Measurements from ENCODE around the gene ZBTB5. TPM values are rescaled to one million over a fixed set of nuclear protein-coding genes. Genes with fewer than 3 reads are reported as not detected.

ZBTB5 gene
- total RNA-seq, 1 experiment from 2014 or later, result 16.7 TPM

DNA sequence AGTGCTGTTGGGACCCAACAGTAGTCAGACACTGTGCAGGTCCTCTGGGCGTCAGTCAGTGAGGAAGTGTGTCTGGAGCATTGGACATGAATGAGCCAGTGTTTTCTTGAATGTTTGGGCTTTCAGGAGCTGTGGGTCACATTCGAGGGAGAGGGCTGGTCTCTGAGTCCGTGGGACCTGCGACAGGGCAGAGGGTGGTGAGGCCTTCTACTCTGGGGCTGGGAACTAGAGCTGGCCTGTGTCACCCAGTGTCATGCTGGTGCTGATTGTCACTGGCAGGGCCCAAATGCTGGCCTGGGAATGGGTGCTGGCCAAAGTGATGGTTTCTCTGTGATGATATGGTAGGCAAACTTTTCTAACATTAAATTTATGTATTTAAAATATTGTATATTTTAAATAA, 30.8 kb upstream of the ZBTB5 start:
- TF ChIP-seq ZNF416 (CRISPR knock-in tag; IDR thresholded peaks at IDR 0.05), result no peak
- no peak for TF ChIP-seq FOXK1 (CRISPR knock-in tag; IDR thresholded peaks at IDR 0.05)
- TF ChIP-seq HMGA2 (CRISPR knock-in tag; IDR thresholded peaks at IDR 0.05), result 0 out of 2 replicates have a peak, but pooled peaks have one; percentile 6
- TF ChIP-seq, protein P1, sequence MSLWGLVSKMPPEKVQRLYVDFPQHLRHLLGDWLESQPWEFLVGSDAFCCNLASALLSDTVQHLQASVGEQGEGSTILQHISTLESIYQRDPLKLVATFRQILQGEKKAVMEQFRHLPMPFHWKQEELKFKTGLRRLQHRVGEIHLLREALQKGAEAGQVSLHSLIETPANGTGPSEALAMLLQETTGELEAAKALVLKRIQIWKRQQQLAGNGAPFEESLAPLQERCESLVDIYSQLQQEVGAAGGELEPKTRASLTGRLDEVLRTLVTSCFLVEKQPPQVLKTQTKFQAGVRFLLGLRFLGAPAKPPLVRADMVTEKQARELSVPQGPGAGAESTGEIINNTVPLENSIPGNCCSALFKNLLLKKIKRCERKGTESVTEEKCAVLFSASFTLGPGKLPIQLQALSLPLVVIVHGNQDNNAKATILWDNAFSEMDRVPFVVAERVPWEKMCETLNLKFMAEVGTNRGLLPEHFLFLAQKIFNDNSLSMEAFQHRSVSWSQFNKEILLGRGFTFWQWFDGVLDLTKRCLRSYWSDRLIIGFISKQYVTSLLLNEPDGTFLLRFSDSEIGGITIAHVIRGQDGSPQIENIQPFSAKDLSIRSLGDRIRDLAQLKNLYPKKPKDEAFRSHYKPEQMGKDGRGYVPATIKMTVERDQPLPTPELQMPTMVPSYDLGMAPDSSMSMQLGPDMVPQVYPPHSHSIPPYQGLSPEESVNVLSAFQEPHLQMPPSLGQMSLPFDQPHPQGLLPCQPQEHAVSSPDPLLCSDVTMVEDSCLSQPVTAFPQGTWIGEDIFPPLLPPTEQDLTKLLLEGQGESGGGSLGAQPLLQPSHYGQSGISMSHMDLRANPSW (CRISPR knock-in tag; conservative IDR thresholded peaks at IDR 0.05; ENCODE audit: low read depth), result no peak
- TF ChIP-seq GTF2I (CRISPR knock-in tag; conservative IDR thresholded peaks at IDR 0.05), result no peak
- no peak for TF ChIP-seq EMX1 (CRISPR knock-in tag; IDR thresholded peaks at IDR 0.05)
- no peak overlapping the region for H3K4me3 Mint-ChIP-seq
- ChIA-PET CTCF (no interaction called here), POLR2A (no interaction called here)
- DNase-seq (ENCODE audit: low spot score) (no peak), ATAC-seq (no peak)
- no peaks in the 10 kb centered on the region for H3K27me3 Mint-ChIP-seq (ENCODE audit: low read depth)
- H3K36me3 Mint-ChIP-seq, result peaks cover 82% of the 10 kb centered on the region
- no peaks in the 10 kb centered on the region for H3K4me1 Mint-ChIP-seq
- H3K27ac Mint-ChIP-seq, result no peak overlapping the region
- H3K9me3 Mint-ChIP-seq, result no peaks in the 10 kb centered on the region

DNA sequence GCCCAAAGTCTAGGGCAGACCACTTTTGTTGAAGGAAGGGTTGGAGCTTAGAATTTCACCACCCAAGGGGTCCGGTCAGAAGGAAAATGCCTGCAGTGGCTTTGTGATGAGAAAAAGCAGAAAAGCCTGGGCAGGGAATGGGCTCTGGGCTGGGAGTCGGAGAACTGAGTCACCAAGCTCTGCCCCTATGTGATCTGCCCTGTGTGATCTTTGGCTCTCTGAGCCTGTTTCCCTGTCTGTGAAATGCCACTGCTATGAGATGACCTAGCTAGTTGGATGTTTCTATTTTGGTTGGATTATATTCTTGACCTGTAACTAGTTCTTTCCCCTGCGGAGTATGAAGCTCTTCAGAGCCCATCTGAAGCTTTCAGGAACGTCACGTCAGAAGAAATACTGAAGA, 30.3 kb upstream of the ZBTB5 start:
- ChIA-PET POLR2A (no interaction called here), CTCF (no interaction called here)
- ATAC-seq (no peak), DNase-seq (ENCODE audit: low spot score) (no peak)
- no peaks in the 10 kb centered on the region for H3K9me3 Mint-ChIP-seq
- no peaks in the 10 kb centered on the region for H3K27me3 Mint-ChIP-seq (ENCODE audit: low read depth)
- no peak overlapping the region for H3K27ac Mint-ChIP-seq
- H3K4me3 Mint-ChIP-seq, result no peak overlapping the region
- peaks cover 82% of the 10 kb centered on the region for H3K36me3 Mint-ChIP-seq
- no peaks in the 10 kb centered on the region for H3K4me1 Mint-ChIP-seq
- no peak for TF ChIP-seq NFE2L1 (CRISPR knock-in tag; IDR thresholded peaks at IDR 0.05)
- TF ChIP-seq CBFB (CRISPR knock-in tag; IDR thresholded peaks at IDR 0.05; ENCODE audit: low read depth), result no peak
- TF ChIP-seq JUN (CRISPR knock-in tag; IDR thresholded peaks at IDR 0.05), result no peak
- TF ChIP-seq RORB (CRISPR knock-in tag; IDR thresholded peaks at IDR 0.05), result no peak
- TF ChIP-seq ZBTB21 (CRISPR knock-in tag; IDR thresholded peaks at IDR 0.05; ENCODE audit: borderline replicate concordance), result no peak
- TF ChIP-seq FOXP1 (CRISPR knock-in tag; IDR thresholded peaks at IDR 0.05; ENCODE audit: borderline replicate concordance), result no peak
- TF ChIP-seq ZNF671 (CRISPR knock-in tag; IDR thresholded peaks at IDR 0.05), result no peak
- TF ChIP-seq NFYB (CRISPR knock-in tag; conservative IDR thresholded peaks at IDR 0.05; ENCODE audit: low read depth), result no peak

DNA sequence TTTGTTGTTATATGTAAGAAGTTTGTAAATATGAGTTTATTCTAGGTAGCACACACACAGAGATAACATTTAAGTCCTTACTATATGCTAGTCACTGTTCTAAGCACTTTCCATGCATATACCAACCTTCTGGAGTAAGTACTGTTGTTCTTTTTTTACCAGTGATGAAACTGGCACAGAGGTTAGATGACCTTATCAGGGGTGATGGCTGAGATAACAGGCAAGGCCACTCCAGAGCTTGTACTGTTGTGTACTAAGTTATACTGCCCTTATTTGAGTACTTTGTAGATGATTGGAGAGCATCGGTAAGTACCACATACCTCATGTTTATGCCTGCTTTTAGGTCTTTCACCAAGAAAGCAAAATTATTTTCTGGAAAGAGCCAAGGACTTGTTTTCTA, 26.7 kb upstream of the ZBTB5 start:
- H3K9me3 Mint-ChIP-seq, result no peaks in the 10 kb centered on the region
- H3K27ac Mint-ChIP-seq, result no peak overlapping the region
- no peaks in the 10 kb centered on the region for H3K27me3 Mint-ChIP-seq (ENCODE audit: low read depth)
- peaks cover 67% of the 10 kb centered on the region for H3K36me3 Mint-ChIP-seq
- DNase-seq (ENCODE audit: low spot score) (no peak), ATAC-seq (no peak)
- ChIA-PET POLR2A (no interaction called here), CTCF (no interaction called here)
- H3K4me1 Mint-ChIP-seq, result peaks cover 4% of the 10 kb centered on the region
- H3K4me3 Mint-ChIP-seq, result no peak overlapping the region
- TF ChIP-seq GTF2I (CRISPR knock-in tag; conservative IDR thresholded peaks at IDR 0.05) (no peak), CBFB (CRISPR knock-in tag; IDR thresholded peaks at IDR 0.05; ENCODE audit: low read depth) (no peak), ZBTB21 (CRISPR knock-in tag; IDR thresholded peaks at IDR 0.05; ENCODE audit: borderline replicate concordance) (no peak), ZNF232 (CRISPR knock-in tag; IDR thresholded peaks at IDR 0.05) (no peak), IRF2 (CRISPR knock-in tag; IDR thresholded peaks at IDR 0.05; ENCODE audit: borderline replicate concordance, low read depth) (no peak), NFYB (CRISPR knock-in tag; conservative IDR thresholded peaks at IDR 0.05; ENCODE audit: low read depth) (no peak), GABPB1 (CRISPR knock-in tag; IDR thresholded peaks at IDR 0.05) (no peak)
- TF ChIP-seq, protein P2, sequence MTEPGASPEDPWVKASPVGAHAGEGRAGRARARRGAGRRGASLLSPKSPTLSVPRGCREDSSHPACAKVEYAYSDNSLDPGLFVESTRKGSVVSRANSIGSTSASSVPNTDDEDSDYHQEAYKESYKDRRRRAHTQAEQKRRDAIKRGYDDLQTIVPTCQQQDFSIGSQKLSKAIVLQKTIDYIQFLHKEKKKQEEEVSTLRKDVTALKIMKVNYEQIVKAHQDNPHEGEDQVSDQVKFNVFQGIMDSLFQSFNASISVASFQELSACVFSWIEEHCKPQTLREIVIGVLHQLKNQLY (CRISPR knock-in tag; IDR thresholded peaks at IDR 0.05), result no peak
- TF ChIP-seq, protein P3, sequence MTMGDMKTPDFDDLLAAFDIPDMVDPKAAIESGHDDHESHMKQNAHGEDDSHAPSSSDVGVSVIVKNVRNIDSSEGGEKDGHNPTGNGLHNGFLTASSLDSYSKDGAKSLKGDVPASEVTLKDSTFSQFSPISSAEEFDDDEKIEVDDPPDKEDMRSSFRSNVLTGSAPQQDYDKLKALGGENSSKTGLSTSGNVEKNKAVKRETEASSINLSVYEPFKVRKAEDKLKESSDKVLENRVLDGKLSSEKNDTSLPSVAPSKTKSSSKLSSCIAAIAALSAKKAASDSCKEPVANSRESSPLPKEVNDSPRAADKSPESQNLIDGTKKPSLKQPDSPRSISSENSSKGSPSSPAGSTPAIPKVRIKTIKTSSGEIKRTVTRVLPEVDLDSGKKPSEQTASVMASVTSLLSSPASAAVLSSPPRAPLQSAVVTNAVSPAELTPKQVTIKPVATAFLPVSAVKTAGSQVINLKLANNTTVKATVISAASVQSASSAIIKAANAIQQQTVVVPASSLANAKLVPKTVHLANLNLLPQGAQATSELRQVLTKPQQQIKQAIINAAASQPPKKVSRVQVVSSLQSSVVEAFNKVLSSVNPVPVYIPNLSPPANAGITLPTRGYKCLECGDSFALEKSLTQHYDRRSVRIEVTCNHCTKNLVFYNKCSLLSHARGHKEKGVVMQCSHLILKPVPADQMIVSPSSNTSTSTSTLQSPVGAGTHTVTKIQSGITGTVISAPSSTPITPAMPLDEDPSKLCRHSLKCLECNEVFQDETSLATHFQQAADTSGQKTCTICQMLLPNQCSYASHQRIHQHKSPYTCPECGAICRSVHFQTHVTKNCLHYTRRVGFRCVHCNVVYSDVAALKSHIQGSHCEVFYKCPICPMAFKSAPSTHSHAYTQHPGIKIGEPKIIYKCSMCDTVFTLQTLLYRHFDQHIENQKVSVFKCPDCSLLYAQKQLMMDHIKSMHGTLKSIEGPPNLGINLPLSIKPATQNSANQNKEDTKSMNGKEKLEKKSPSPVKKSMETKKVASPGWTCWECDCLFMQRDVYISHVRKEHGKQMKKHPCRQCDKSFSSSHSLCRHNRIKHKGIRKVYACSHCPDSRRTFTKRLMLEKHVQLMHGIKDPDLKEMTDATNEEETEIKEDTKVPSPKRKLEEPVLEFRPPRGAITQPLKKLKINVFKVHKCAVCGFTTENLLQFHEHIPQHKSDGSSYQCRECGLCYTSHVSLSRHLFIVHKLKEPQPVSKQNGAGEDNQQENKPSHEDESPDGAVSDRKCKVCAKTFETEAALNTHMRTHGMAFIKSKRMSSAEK (CRISPR knock-in tag; IDR thresholded peaks at IDR 0.05; ENCODE audit: borderline replicate concordance), result no peak
- TF ChIP-seq, protein P4, sequence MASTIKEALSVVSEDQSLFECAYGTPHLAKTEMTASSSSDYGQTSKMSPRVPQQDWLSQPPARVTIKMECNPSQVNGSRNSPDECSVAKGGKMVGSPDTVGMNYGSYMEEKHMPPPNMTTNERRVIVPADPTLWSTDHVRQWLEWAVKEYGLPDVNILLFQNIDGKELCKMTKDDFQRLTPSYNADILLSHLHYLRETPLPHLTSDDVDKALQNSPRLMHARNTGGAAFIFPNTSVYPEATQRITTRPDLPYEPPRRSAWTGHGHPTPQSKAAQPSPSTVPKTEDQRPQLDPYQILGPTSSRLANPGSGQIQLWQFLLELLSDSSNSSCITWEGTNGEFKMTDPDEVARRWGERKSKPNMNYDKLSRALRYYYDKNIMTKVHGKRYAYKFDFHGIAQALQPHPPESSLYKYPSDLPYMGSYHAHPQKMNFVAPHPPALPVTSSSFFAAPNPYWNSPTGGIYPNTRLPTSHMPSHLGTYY (CRISPR knock-in tag; IDR thresholded peaks at IDR 0.05), result no peak
- TF ChIP-seq, protein P5, sequence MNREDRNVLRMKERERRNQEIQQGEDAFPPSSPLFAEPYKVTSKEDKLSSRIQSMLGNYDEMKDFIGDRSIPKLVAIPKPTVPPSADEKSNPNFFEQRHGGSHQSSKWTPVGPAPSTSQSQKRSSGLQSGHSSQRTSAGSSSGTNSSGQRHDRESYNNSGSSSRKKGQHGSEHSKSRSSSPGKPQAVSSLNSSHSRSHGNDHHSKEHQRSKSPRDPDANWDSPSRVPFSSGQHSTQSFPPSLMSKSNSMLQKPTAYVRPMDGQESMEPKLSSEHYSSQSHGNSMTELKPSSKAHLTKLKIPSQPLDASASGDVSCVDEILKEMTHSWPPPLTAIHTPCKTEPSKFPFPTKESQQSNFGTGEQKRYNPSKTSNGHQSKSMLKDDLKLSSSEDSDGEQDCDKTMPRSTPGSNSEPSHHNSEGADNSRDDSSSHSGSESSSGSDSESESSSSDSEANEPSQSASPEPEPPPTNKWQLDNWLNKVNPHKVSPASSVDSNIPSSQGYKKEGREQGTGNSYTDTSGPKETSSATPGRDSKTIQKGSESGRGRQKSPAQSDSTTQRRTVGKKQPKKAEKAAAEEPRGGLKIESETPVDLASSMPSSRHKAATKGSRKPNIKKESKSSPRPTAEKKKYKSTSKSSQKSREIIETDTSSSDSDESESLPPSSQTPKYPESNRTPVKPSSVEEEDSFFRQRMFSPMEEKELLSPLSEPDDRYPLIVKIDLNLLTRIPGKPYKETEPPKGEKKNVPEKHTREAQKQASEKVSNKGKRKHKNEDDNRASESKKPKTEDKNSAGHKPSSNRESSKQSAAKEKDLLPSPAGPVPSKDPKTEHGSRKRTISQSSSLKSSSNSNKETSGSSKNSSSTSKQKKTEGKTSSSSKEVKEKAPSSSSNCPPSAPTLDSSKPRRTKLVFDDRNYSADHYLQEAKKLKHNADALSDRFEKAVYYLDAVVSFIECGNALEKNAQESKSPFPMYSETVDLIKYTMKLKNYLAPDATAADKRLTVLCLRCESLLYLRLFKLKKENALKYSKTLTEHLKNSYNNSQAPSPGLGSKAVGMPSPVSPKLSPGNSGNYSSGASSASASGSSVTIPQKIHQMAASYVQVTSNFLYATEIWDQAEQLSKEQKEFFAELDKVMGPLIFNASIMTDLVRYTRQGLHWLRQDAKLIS (CRISPR knock-in tag; IDR thresholded peaks at IDR 0.05; ENCODE audit: borderline replicate concordance), result no peak
